ENCODE data around the gene IGLL1. TPM values are rescaled to one million over a fixed set of nuclear protein-coding genes. Genes with fewer than 3 reads are reported as not detected.

The IGLL1 gene
- polyA plus RNA-seq, 1 donor from 2014 or later, result not detected

DNA sequence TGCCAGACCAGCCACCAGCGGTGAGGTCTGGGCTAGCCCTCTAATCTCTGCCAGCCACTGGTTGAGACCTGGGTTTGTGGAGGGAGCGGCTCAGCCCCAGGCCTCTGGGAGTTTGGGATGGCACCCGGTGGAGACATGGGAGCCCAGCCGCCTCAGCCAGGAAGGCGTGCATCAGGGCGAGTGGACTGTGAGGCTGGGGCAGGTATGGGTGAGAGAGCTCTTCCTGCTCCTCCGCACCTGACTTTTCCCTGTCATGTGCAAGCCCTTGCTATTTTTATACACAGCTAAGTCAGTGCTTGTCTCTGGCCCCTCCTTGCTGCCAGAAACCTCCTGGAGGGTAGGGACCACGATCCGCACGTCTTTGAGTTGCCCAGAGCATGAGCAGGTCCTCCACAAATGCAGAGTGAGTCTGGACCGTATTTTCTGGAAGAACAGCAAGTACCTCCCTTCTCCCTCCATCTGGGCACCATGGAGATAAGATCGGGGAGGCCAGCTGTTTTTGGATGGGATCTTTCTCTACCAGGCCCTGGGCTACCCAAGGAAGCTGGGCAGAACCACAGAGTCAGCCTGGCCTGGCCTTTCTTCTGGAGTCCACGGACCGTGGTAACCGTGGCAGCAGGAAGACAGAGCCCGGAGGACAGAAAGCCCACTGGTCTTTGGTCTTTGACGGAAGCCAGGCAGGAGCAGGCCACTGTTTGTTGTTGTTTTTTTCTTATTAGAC is 53.3 kb downstream of the IGLL1 start:
- Histone ChIP-seq H3K79me2 (replicated peaks; ENCODE audit: insufficient read depth, low read length) (no peaks in the 10 kb centered on the region), H3K9me3 (ENCODE audit: low read length) (no peaks in the 10 kb centered on the region), H3K9me2 (ENCODE audit: insufficient read depth, low read length) (no peaks in the 10 kb centered on the region), H3K36me3 (ENCODE audit: insufficient read depth, low read length) (no peaks in the 10 kb centered on the region), H3K27me3 (ENCODE audit: insufficient read depth, low read depth, low read length) (no peaks in the 10 kb centered on the region), H3K4me2 (ENCODE audit: low read length) (no peak overlapping the region), H3K4me3 (ENCODE audit: low read length) (no peak overlapping the region), H2AFZ (ENCODE audit: low read depth, low read length) (no peak overlapping the region), H4K20me1 (ENCODE audit: insufficient read depth) (no peaks in the 10 kb centered on the region), H3K9ac (ENCODE audit: low read length) (no peak overlapping the region), H3F3A (ENCODE audit: insufficient read depth, low read length, poor library complexity, severe bottlenecking) (no peaks in the 10 kb centered on the region), H3K27ac (ENCODE audit: low read length) (no peak overlapping the region)
- TF ChIP-seq, protein P1, sequence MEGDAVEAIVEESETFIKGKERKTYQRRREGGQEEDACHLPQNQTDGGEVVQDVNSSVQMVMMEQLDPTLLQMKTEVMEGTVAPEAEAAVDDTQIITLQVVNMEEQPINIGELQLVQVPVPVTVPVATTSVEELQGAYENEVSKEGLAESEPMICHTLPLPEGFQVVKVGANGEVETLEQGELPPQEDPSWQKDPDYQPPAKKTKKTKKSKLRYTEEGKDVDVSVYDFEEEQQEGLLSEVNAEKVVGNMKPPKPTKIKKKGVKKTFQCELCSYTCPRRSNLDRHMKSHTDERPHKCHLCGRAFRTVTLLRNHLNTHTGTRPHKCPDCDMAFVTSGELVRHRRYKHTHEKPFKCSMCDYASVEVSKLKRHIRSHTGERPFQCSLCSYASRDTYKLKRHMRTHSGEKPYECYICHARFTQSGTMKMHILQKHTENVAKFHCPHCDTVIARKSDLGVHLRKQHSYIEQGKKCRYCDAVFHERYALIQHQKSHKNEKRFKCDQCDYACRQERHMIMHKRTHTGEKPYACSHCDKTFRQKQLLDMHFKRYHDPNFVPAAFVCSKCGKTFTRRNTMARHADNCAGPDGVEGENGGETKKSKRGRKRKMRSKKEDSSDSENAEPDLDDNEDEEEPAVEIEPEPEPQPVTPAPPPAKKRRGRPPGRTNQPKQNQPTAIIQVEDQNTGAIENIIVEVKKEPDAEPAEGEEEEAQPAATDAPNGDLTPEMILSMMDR (IDR thresholded peaks at IDR 0.05; ENCODE audit: poor library complexity, severe bottlenecking), result no peak
- TF ChIP-seq EZH2 (IDR thresholded peaks at IDR 0.05; ENCODE audit: borderline replicate concordance, insufficient read depth, low read length, poor library complexity, severe bottlenecking) (no peak), RAD21 (conservative IDR thresholded peaks at IDR 0.05) (no peak), MXI1 (conservative IDR thresholded peaks at IDR 0.05; ENCODE audit: poor library complexity, severe bottlenecking) (no peak), SMC3 (conservative IDR thresholded peaks at IDR 0.05; ENCODE audit: poor library complexity) (no peak), TAF1 (IDR thresholded peaks at IDR 0.05; ENCODE audit: low read depth) (no peak), EP300 (conservative IDR thresholded peaks at IDR 0.05; ENCODE audit: poor library complexity, severe bottlenecking) (no peak), POLR2AphosphoS5 (IDR thresholded peaks at IDR 0.05) (no peak)
- TF ChIP-seq, protein P2, sequence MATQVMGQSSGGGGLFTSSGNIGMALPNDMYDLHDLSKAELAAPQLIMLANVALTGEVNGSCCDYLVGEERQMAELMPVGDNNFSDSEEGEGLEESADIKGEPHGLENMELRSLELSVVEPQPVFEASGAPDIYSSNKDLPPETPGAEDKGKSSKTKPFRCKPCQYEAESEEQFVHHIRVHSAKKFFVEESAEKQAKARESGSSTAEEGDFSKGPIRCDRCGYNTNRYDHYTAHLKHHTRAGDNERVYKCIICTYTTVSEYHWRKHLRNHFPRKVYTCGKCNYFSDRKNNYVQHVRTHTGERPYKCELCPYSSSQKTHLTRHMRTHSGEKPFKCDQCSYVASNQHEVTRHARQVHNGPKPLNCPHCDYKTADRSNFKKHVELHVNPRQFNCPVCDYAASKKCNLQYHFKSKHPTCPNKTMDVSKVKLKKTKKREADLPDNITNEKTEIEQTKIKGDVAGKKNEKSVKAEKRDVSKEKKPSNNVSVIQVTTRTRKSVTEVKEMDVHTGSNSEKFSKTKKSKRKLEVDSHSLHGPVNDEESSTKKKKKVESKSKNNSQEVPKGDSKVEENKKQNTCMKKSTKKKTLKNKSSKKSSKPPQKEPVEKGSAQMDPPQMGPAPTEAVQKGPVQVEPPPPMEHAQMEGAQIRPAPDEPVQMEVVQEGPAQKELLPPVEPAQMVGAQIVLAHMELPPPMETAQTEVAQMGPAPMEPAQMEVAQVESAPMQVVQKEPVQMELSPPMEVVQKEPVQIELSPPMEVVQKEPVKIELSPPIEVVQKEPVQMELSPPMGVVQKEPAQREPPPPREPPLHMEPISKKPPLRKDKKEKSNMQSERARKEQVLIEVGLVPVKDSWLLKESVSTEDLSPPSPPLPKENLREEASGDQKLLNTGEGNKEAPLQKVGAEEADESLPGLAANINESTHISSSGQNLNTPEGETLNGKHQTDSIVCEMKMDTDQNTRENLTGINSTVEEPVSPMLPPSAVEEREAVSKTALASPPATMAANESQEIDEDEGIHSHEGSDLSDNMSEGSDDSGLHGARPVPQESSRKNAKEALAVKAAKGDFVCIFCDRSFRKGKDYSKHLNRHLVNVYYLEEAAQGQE (IDR thresholded peaks at IDR 0.05; ENCODE audit: borderline replicate concordance), result no peak

DNA sequence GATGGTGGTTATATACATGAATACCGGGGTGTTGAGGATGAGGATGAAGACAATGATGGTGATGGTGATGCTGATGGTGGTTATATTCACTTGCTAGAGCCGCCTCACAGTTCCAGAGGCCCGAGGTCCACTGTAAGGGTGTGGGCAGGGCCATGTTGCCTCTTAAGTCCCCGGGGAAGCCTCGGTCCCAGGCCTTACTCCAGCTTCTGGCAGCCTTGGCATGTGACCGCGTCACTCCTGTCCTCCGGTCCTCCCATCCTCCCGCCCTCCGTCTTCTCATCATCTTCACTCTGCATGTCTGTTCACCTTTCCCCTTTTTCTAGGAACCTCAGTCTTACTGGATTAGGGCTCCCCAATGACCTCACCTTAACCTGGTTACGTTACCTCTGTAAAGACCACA is 54.6 kb downstream of the IGLL1 start:
- H3K9ac ChIP-seq (ENCODE audit: low read length), result no peak overlapping the region
- H4K20me1 ChIP-seq (ENCODE audit: insufficient read depth), result no peaks in the 10 kb centered on the region
- no peak overlapping the region for H3K4me2 ChIP-seq (ENCODE audit: low read length)
- no peaks in the 10 kb centered on the region for H3K36me3 ChIP-seq (ENCODE audit: insufficient read depth, low read length)
- H3F3A ChIP-seq (ENCODE audit: insufficient read depth, low read length, poor library complexity, severe bottlenecking), result no peaks in the 10 kb centered on the region
- TF ChIP-seq SMC3 (conservative IDR thresholded peaks at IDR 0.05; ENCODE audit: poor library complexity) (no peak), TAF1 (IDR thresholded peaks at IDR 0.05; ENCODE audit: low read depth) (no peak), EZH2 (IDR thresholded peaks at IDR 0.05; ENCODE audit: borderline replicate concordance, insufficient read depth, low read length, poor library complexity, severe bottlenecking) (no peak), POLR2AphosphoS5 (IDR thresholded peaks at IDR 0.05) (no peak), EP300 (conservative IDR thresholded peaks at IDR 0.05; ENCODE audit: poor library complexity, severe bottlenecking) (no peak), MXI1 (conservative IDR thresholded peaks at IDR 0.05; ENCODE audit: poor library complexity, severe bottlenecking) (no peak), RAD21 (conservative IDR thresholded peaks at IDR 0.05) (no peak)
- TF ChIP-seq, protein P1 (IDR thresholded peaks at IDR 0.05; ENCODE audit: poor library complexity, severe bottlenecking), result no peak
- TF ChIP-seq, protein P2 (IDR thresholded peaks at IDR 0.05; ENCODE audit: borderline replicate concordance), result no peak
- no peak overlapping the region for H2AFZ ChIP-seq (ENCODE audit: low read depth, low read length)
- no peak overlapping the region for H3K4me3 ChIP-seq (ENCODE audit: low read length)
- H3K9me2 ChIP-seq (ENCODE audit: insufficient read depth, low read length), result no peaks in the 10 kb centered on the region
- no peak overlapping the region for H3K27ac ChIP-seq (ENCODE audit: low read length)
- H3K9me3 ChIP-seq (ENCODE audit: low read length), result no peaks in the 10 kb centered on the region
- H3K27me3 ChIP-seq (ENCODE audit: insufficient read depth, low read depth, low read length), result no peaks in the 10 kb centered on the region
- no peaks in the 10 kb centered on the region for H3K79me2 ChIP-seq (replicated peaks; ENCODE audit: insufficient read depth, low read length)
